Heart left ventricle (tissue), 16 donors: Measurements from ENCODE around the gene UQCRH. TPM values are rescaled to one million over a fixed set of nuclear protein-coding genes. Genes with fewer than 3 reads are reported as not detected.

ENCODE experiments used
- ATAC-seq, 4 donors: fragments of 200-7000 bp; cut with Tn5 transposase; one replicate each; pipeline ENCODE4 v1.9.1; 2020 to 2022; ENCODE audit warnings: moderate library complexity in 4 of 4, mild to moderate bottlenecking in 3 of 4, moderate number of reproducible peaks in 1 of 4
- DNase-seq, 5 donors: peaks; one replicate each; pipeline ENCODE4 v3.0.0-alpha.2; 2020
- H3K27ac ChIP-seq, 12 donors: fragments of 200-600 bp; sonication (generic) in 4 of 12; one replicate each; pipeline versions ENCODE4 v1.5.0 to v1.8.0; 2016 to 2022; ENCODE audit warnings: mild to moderate bottlenecking in 2 of 12
- H3K27me3 ChIP-seq, 9 donors: fragments of 200-600 bp; sonication (generic) in 2 of 9; one replicate each; pipeline versions ENCODE4 v1.5.1 to v1.8.0; 2016 to 2022; ENCODE audit warnings: mild to moderate bottlenecking in 3 of 9
- H3K36me3 ChIP-seq, 9 donors: fragments of 200-600 bp; sonication (generic) in 2 of 9; one replicate each; pipeline versions ENCODE4 v1.5.0 to v1.8.0; 2018 to 2022; ENCODE audit warnings: mild to moderate bottlenecking in 2 of 9
- H3K4me1 ChIP-seq, 12 donors: fragments of 200-600 bp; sonication (generic) in 4 of 12; one replicate each; pipeline versions ENCODE4 v1.5.0 to v1.8.0; 2016 to 2022; ENCODE audit warnings: mild to moderate bottlenecking in 3 of 12
- H3K4me3 ChIP-seq, 12 donors: fragments of 200-600 bp; sonication (generic) in 4 of 12; one replicate each; pipeline versions ENCODE4 v1.5.0 to v1.8.0; 2017 to 2022; ENCODE audit warnings: mild to moderate bottlenecking in 9 of 12, moderate library complexity in 4 of 12
- H3K9me3 ChIP-seq, 12 donors: fragments of 200-600 bp; sonication (generic) in 4 of 12; one replicate each; pipeline versions ENCODE4 v1.5.0 to v1.8.0; 2016 to 2022; ENCODE audit warnings: mild to moderate bottlenecking in 1 of 12
- POLR2A ChIP-seq, 2 donors: fragments of 450-650 bp; IDR thresholded peaks; one replicate each; pipeline ENCODE4 v1.6.1; 2017; ENCODE audit warnings: antibody characterized with exemption in 2 of 2, mild to moderate bottlenecking in 2 of 2, moderate library complexity in 2 of 2
- WGBS, 4 donors: extraction: QIAGEN DNeasy Blood & Tissue Kit in 2 of 4; methylation state at CpG; one replicate each; pipeline versions ENCODE4 v1.1.5 to v1.1.7; 2013 to 2018; 5-methylcytosine and 5-hydroxymethylcytosine counted together
- intact Hi-C, 10 donors: fragments of 100-400 bp; cut with DNase I; formaldehyde crosslinking; loops; one replicate each; pipeline versions ENCODE4 v1.11.1 to v1.14.2; 2022
- polyA plus RNA-seq, 2 donors: library from polyadenylated mRNA; stranded (reverse); fragments of 200-250 nt; gene quantifications; one replicate each; pipeline ENCODE4 v1.2.3, GENCODE V29; 2013
- total RNA-seq, 9 donors: library from RNA; depleted of rRNA in 2 of 9; stranded (reverse); fragments of >200 nt in 2 of 9; fragmentation: NEBNext Ultra II Directional in 3 of 9; extraction: Animal tissue kit (Norgen Biotek cat#: 25700) in 3 of 9; gene quantifications; one replicate each; pipeline versions ENCODE4 v1.1.0 to v1.2.4, GENCODE V29; 2016 to 2023
- TF ChIP-seq, protein P1 (sequence below), 12 donors: fragments of 200-600 bp; sonication (generic) in 4 of 12; IDR thresholded peaks; one replicate each; pipeline versions ENCODE4 v1.5.0 to v1.8.0; 2018 to 2022; ENCODE audit warnings: antibody characterized with exemption in 12 of 12, mild to moderate bottlenecking in 5 of 12
- donor health status: ischemic (EF 13 %, LVEDD 7.1; RV severe dilation, severe dysfunction).
- donor health status: healthy with polysubstance abuse.
- donor health status: DM: no; HTN: yes; CAD: no.
- donor health status: DM: no; HTN: no; CAD: no.
- donor health status: ischemic (EF 25% LVEDD 6.9; RV normal size, moderate dysfunction).
- donor health status: ischemic (EF 25% LVEDD 5.7; RV mildly dilated, moderate dysfunction).
- donor health status: healthy.
- donor health status: DM: yes; HTN: yes; CAD: no.
- donor health status: ischemic (EF 35%, LVEDD 5.7; RV mildly dilated, moderate dysfunction).
- donor health status: nonischemic (EF 11% LVEDD 7.7; RV severe dilation, severe dysfunction).
- donor health status: DM: yes; HTN: yes; CAD: no.
- donor health status: PGD.
- donor health status: ischemic (EF 29% LVEDD 5.4; RV normal size, mild dysfunction).
- donor health status: nonischemic (EF 23%, LVEDD 6.1; RV moderate dilation, normal function).

UQCRH gene
- total and polyA plus RNA-seq, 11 donors = 622 to 2,380 (median 949) TPM

DNA sequence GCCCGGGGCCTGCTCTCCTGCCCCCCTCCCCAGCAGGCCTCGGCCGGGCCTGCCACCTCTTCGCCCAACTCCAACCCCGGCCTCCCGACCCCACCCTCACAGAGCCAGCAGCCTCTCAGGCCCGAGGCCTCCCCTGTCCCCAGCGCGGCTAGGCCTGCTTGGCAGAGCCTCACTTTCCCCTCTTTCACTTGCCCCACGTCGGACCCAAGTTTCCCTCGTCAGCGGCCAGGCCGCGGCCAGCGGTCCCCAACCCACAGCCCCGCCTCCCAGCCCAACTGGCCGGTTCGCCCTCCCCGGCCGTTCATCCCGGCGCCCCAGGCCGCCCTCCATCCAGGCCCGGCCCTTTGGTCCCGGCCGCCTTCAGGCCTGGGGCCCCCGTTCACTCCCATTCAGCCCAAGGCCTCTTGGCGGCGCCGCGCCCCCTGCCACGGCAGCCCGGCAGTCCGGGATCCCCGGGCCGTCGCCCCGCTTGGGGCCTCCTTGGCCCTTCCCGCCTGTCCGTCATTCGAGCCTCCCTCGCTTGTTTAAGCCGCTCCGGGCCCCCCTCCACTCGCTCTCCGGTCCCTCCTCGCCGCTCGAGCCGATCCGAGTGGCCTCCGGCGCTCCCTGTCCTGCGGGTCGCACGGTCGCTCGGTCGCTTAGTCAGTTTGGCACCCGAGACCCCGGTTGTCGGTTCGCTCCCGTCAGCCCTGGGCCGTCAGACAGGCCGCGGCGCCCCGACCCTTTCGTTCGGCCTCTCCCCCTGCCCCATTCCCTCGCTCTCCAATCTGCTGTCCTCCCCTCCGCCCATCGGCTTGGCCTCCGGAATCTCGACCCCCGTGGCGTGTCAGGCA, 1.5 kb upstream of the UQCRH start:
- peaks cover 0 to 23% (median 12%) of the 10 kb centered on the region in 9 donors for H3K36me3 ChIP-seq
- H3K27me3 ChIP-seq = no peaks in the 10 kb centered on the region
- peak overlapping the region; percentile 73 to 98 (median 90) for H3K4me3 ChIP-seq
- 1% methylated on average over 43 to 79 of the region's 79 CpGs for WGBS, 4 donors
- TF ChIP-seq POLR2A (IDR thresholded peaks at IDR 0.05) = no peak
- TF ChIP-seq, protein P1, sequence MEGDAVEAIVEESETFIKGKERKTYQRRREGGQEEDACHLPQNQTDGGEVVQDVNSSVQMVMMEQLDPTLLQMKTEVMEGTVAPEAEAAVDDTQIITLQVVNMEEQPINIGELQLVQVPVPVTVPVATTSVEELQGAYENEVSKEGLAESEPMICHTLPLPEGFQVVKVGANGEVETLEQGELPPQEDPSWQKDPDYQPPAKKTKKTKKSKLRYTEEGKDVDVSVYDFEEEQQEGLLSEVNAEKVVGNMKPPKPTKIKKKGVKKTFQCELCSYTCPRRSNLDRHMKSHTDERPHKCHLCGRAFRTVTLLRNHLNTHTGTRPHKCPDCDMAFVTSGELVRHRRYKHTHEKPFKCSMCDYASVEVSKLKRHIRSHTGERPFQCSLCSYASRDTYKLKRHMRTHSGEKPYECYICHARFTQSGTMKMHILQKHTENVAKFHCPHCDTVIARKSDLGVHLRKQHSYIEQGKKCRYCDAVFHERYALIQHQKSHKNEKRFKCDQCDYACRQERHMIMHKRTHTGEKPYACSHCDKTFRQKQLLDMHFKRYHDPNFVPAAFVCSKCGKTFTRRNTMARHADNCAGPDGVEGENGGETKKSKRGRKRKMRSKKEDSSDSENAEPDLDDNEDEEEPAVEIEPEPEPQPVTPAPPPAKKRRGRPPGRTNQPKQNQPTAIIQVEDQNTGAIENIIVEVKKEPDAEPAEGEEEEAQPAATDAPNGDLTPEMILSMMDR (IDR thresholded peaks at IDR 0.05) = peak in 5 of 12 donors; percentile 22 to 38 (median 30)
- peaks cover 8 to 69% (median 53%) of the 10 kb centered on the region in 12 donors for H3K4me1 ChIP-seq
- peak in 3 of 4 donors; percentile 4 to 24 (median 22) for ATAC-seq
- intact Hi-C loops = loop anchor here (2.0 to 10.0 kb wide), 6 partner anchors 39 to 57 kb away; partner anchors contain the start of genes NSUN4 (in 7 of the 10) and RAD54L (in 3 of the 10)
- peak; percentile 50 to 76 (median 59) for DNase-seq
- peak overlapping the region; percentile 93 to 100 (median 98) for H3K27ac ChIP-seq
- no peaks in the 10 kb centered on the region for H3K9me3 ChIP-seq

DNA sequence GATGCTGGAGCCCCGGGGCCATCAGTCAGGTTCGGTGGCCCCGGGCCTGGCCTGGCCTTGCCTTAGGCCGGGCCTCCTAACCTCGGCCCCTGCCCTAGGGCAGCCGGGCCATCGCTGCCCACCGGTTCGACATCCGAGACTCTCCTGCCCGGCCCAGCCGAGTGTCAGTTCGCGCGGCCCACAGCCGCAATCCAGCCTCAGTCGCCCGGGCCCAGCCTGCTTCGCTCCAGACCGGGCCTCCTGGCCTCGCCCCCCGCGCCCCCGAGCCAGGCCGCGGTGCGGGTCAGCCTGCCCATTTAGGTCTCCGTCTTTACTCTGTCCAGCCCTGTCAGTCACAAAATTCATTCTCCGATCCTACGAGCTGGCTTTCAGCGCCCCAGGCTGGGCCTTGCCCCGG, 859 bp upstream of the UQCRH start:
- peak overlapping the region; percentile 93 to 100 (median 98) for H3K27ac ChIP-seq
- H3K4me1 ChIP-seq = peaks cover 8 to 76% (median 58%) of the 10 kb centered on the region in 12 donors
- no peaks in the 10 kb centered on the region for H3K9me3 ChIP-seq
- ATAC-seq (peak in 2 of 4 donors; percentile 24 to 31), DNase-seq (peak; percentile 34 to 72 (median 43))
- intact Hi-C loops = loop anchor here in 9 of 10 donors (2.0 to 10.0 kb wide), 5 partner anchors 38 to 58 kb away; partner anchors contain the start of genes NSUN4 (in 7 of the 9) and RAD54L (in 2 of the 9)
- TF ChIP-seq POLR2A (IDR thresholded peaks at IDR 0.05) = no peak
- TF ChIP-seq, protein P1 (IDR thresholded peaks at IDR 0.05) = no peak
- peaks cover 0 to 19% (median 6%) of the 10 kb centered on the region in 9 donors for H3K36me3 ChIP-seq
- 0 to 1% (median 0%) methylated on average over 8 to 32 of the region's 32 CpGs for WGBS, 4 donors
- peak overlapping the region; percentile 73 to 98 (median 90) for H3K4me3 ChIP-seq
- H3K27me3 ChIP-seq = no peaks in the 10 kb centered on the region

DNA sequence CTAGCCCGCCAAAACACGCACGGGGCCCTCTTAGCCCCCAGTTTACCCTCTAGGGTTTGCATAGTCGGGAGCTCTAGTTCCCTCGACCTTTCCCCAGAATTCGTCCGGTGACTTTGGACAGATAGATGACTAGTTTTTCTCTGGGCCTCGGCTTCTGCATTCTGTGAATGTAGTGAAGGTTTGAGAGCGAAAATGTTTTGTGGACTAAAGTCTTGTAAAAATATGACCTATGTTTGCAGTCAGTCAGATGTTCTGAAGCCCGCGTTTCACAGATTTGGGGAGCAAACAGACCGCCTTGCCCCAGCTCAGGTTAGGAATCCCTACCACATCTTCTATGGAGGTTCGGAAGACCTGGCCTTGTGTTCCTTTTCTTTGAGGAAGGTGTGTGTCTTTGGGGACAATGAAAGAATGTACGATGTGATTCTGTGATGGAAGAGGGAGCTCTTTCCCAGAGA, 401 bp downstream of the UQCRH start:
- ATAC-seq (no peak), DNase-seq (no peak)
- Histone ChIP-seq H3K4me3 (peak overlapping the region; percentile 48 to 96 (median 90)), H3K36me3 (peaks cover 0 to 22% (median 4%) of the 10 kb centered on the region in 9 donors), H3K4me1 (peaks cover 8 to 76% (median 61%) of the 10 kb centered on the region in 12 donors), H3K27ac (peak overlapping the region; percentile 93 to 100 (median 98)), H3K9me3 (no peaks in the 10 kb centered on the region), H3K27me3 (no peaks in the 10 kb centered on the region)
- 0 to 1% (median 0%) methylated on average over 13 to 14 of the region's 14 CpGs for WGBS, 4 donors
- TF ChIP-seq POLR2A (IDR thresholded peaks at IDR 0.05) = no peak
- TF ChIP-seq, protein P1 (IDR thresholded peaks at IDR 0.05) = no peak
- intact Hi-C loops = loop anchor here (2.0 to 10.0 kb wide), 5 partner anchors 37 to 59 kb away; partner anchors contain the start of genes NSUN4 (in 8 of the 10) and RAD54L (in 2 of the 10)

DNA sequence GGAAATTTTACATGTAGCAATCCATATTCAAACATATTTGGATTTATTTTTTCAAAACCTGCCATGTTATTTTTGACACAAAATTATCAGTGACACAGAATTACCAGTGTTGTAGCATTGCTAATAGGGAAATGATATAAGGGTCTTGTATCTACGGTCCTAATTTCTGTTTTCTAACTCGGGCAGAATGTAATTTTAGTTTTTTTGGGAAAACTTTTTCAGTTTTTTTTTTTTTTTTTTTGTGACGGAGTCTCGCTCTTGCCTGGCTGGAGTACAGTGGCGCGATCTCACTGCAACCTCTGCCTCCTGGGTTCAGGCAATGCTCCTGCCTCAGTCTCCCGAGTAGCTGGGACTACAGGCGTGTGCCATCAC, 2.6 kb downstream of the UQCRH start:
- H3K27me3 ChIP-seq = no peaks in the 10 kb centered on the region
- no peak for ATAC-seq
- H3K27ac ChIP-seq = no peak overlapping the region
- peaks cover 4 to 44% (median 22%) of the 10 kb centered on the region in 9 donors for H3K36me3 ChIP-seq
- intact Hi-C loops = loop anchor here in 1 of 10 donors (10.0 kb wide), 1 partner anchor 61 kb away; the partner anchor contains the start of gene RAD54L
- peaks cover 3 to 58% (median 40%) of the 10 kb centered on the region in 12 donors for H3K4me1 ChIP-seq
- peak overlapping the region in 5 of 12 donors; percentile 9 to 96 (median 90) for H3K4me3 ChIP-seq
- TF ChIP-seq, protein P1 (IDR thresholded peaks at IDR 0.05) = no peak
- no peak for TF ChIP-seq POLR2A (IDR thresholded peaks at IDR 0.05)
- WGBS, 4 donors = 82 to 92% (median 89%) methylated on average over 8 of the region's 8 CpGs
- no peak for DNase-seq
- no peaks in the 10 kb centered on the region for H3K9me3 ChIP-seq
